Calu3 (cell line): Measurements from ENCODE around the gene HOXA9. TPM values are rescaled to one million over a fixed set of nuclear protein-coding genes. Genes with fewer than 3 reads are reported as not detected.

Experiments
- BruUV-seq: library from RNA; stranded (reverse); fragments of 400-500 nt; replicated peaks from 2 replicates; lab custom pipeline; 2021; lab: Mats Ljungman, UMichigan
- CTCF ChIA-PET: fragments of 300-600 bp; sonication (Branson Sonifier 250); formaldehyde crosslinking; loops from one replicate; lab custom pipeline; 2022; ENCODE audit warnings: antibody characterized with exemption; lab: Charles Lee
- DNase-seq: peaks from one replicate; pipeline ENCODE4 v3.0.0; 2022
- H3K27ac Mint-ChIP-seq: one replicate; pipeline ENCODE4 v1.8.0; 2022; ENCODE audit warnings: mixed read lengths; ENCODE audit not compliant: unreplicated experiment
- H3K27me3 Mint-ChIP-seq: one replicate; pipeline ENCODE4 v1.8.0; 2022; ENCODE audit warnings: mixed read lengths; ENCODE audit not compliant: unreplicated experiment
- H3K36me3 Mint-ChIP-seq: one replicate; pipeline ENCODE4 v1.8.0; 2022; ENCODE audit warnings: mild to moderate bottlenecking, moderate library complexity, mixed read lengths; ENCODE audit not compliant: insufficient read depth, unreplicated experiment
- H3K4me1 Mint-ChIP-seq: one replicate; pipeline ENCODE4 v1.8.0; 2022; ENCODE audit warnings: mild to moderate bottlenecking, low read depth, mixed read lengths; ENCODE audit not compliant: unreplicated experiment
- H3K4me3 Mint-ChIP-seq: one replicate; pipeline ENCODE4 v1.8.0; 2022; ENCODE audit warnings: mild to moderate bottlenecking, low read depth, moderate library complexity, mixed read lengths; ENCODE audit not compliant: unreplicated experiment
- H3K9me3 Mint-ChIP-seq: one replicate; pipeline ENCODE4 v1.8.0; 2022; ENCODE audit warnings: low read depth, mixed read lengths; ENCODE audit not compliant: unreplicated experiment
- CTCF ChIP-seq: fragments of 200-600 bp; IDR thresholded peaks from one replicate; pipeline ENCODE4 v1.8.0; 2022; ENCODE audit warnings: antibody characterized with exemption; ENCODE audit not compliant: unreplicated experiment
- intact Hi-C: fragments of 100-400 bp; cut with micrococcal nuclease; formaldehyde crosslinking; loops from one replicate; pipeline ENCODE4 v1.10.0; 2022; ENCODE audit not compliant: unreplicated experiment
- total RNA-seq: library from RNA; stranded (reverse); gene quantifications from 2 replicates; pipeline ENCODE4 v1.2.3, GENCODE V29; 2022

The HOXA9 gene
- total RNA-seq, 1 experiment from 2014 or later: 2.5 TPM

GRCh38 chr7:27164045-27164366, 1.3 kb downstream of the HOXA9 start:
- H3K27me3 Mint-ChIP-seq: no peaks in the 10 kb centered on the region
- H3K4me1 Mint-ChIP-seq: peaks cover 8% of the 10 kb centered on the region
- no peak for TF ChIP-seq CTCF
- no peak for DNase-seq
- CTCF ChIA-PET: no interaction called here
- H3K36me3 Mint-ChIP-seq: peaks cover 9% of the 10 kb centered on the region
- intact Hi-C loops: loop anchor here (5.0 kb wide), 1 partner anchor 982 kb away; no protein-coding TSS in a partner anchor
- no peak overlapping the region for H3K4me3 Mint-ChIP-seq
- no peak overlapping the region for H3K27ac Mint-ChIP-seq
- BruUV-seq: no TSS peak
- no peaks in the 10 kb centered on the region for H3K9me3 Mint-ChIP-seq

GRCh38 chr7:27163288-27164044, 1.9 kb downstream of the HOXA9 start:
- peaks cover 3% of the 10 kb centered on the region for H3K4me1 Mint-ChIP-seq
- no peak for TF ChIP-seq CTCF

DNA sequence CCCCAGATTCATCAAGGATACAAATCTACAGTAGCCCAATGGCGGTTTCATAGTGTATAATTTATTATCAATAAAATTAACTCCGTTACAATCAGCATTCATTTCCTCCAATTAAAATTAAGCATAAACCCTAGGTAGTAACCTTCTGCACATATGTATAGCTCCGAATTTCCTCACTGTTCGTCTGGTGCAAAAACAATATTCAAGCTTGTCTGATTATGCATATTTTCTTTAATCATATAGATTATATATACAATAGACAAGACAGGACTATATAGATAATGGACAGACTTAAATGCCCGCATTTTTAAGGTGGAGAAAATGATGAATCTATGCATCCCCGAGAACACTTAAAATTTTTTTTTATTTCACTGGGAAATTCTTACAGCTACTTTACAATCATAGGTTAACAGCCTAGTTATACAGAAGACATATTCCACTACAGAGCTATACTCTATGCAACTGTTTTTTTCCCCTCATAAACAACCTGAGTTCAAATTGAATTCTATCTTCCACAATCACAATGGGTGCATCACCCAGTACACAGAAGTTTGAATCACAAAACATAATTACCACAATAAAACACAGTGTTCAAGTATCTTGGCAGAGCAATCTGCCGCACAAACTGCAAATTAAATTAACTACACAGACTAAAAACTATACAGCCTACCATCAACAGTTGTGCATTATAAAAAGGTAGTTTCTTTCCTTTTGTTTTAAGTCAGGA, 2.6 kb downstream of the HOXA9 start:
- H3K4me1 Mint-ChIP-seq: no peaks in the 10 kb centered on the region
- BruUV-seq: no TSS peak
- CTCF ChIA-PET: interaction anchor here (0.9 to 2.4 kb wide), 4 partner anchors 15 to 787 kb away, joined by 3 to 31 read pairs (median 3); no protein-coding TSS in a partner anchor
- TF ChIP-seq CTCF: no peak
- no peaks in the 10 kb centered on the region for H3K27me3 Mint-ChIP-seq
- no peak overlapping the region for H3K27ac Mint-ChIP-seq
- intact Hi-C loops: loop anchor here (5.0 kb wide), 1 partner anchor 980 kb away; no protein-coding TSS in a partner anchor
- H3K9me3 Mint-ChIP-seq: no peaks in the 10 kb centered on the region
- no peak overlapping the region for H3K4me3 Mint-ChIP-seq
- DNase-seq: no peak
- H3K36me3 Mint-ChIP-seq: peaks cover 7% of the 10 kb centered on the region

More at GRCh38 chr7:27163288-27164044, 1.9 kb downstream of the HOXA9 start:
- H3K27me3 Mint-ChIP-seq: no peaks in the 10 kb centered on the region
- no peak overlapping the region for H3K4me3 Mint-ChIP-seq
- peaks cover 7% of the 10 kb centered on the region for H3K36me3 Mint-ChIP-seq
- CTCF ChIA-PET: no interaction called here
- no peaks in the 10 kb centered on the region for H3K9me3 Mint-ChIP-seq
- intact Hi-C loops: loop anchor here (5.0 kb wide), 1 partner anchor 981 kb away; no protein-coding TSS in a partner anchor
- H3K27ac Mint-ChIP-seq: no peak overlapping the region
- no TSS peak for BruUV-seq
- DNase-seq: no peak

DNA sequence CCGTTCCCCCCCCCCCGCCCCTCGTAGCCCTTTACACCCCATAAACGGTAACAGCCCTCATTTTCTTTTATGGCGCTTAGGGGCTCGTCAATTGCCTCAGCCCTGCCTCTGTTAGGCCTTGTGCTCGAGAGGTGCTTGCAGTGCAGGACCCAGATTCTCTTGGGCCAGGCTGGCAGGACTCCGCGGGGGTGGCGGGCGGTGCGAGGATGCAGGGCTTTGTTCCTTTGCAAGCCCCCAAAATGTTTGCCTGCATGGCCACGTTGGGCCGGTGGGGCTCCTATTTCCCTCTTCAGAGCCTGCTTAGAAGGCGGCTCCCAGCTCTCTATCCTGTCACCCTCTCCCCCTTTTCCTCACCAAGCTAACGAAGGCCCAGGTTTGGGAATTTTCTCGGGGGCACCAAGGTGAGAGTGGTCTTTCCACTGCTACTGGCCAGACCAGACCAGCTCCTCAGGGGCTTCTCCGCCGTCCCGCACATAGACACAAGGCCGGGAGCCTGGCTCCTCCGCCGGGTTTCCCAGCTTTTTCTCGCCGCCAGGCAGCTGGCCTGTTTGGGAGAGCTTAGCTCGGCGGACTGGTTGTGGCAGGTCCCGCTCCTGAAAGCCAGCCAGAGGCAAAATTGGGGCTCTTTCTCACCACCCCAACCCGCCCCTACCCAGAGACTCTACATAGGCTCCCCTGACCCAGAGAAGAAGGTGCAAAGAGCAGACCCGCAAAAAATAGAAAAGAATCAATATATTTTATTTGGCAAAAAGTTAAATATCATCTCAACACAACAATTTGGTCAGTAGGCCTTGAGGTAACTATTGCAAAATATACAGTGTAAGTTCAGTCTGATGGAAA, 3.4 kb downstream of the HOXA9 start:
- H3K27ac Mint-ChIP-seq: no peak overlapping the region
- no peak overlapping the region for H3K4me3 Mint-ChIP-seq
- TF ChIP-seq CTCF: no peak
- CTCF ChIA-PET: interaction anchor here (0.9 to 2.4 kb wide), 12 partner anchors 9 to 787 kb away, joined by 3 to 31 read pairs (median 6); partner anchors contain the start of gene HOXA3
- H3K27me3 Mint-ChIP-seq: no peaks in the 10 kb centered on the region
- H3K36me3 Mint-ChIP-seq: peaks cover 7% of the 10 kb centered on the region
- H3K4me1 Mint-ChIP-seq: no peaks in the 10 kb centered on the region
- no TSS peak for BruUV-seq
- intact Hi-C loops: loop anchor here (1.0 to 5.0 kb wide), 4 partner anchors 476 to 980 kb away; no protein-coding TSS in a partner anchor
- DNase-seq: no peak
- H3K9me3 Mint-ChIP-seq: no peaks in the 10 kb centered on the region
